WTC11 (cell line): Measurements from ENCODE around the gene HOXC4.

Experiments used
- CBFB ChIP-seq: sonication (generic); formaldehyde crosslinking; IDR thresholded peaks from 2 replicates; pipeline ENCODE4 v1.8.1; 2022; ENCODE audit warnings: mild to moderate bottlenecking, low read depth, missing genetic modification reagents
- ETV6 ChIP-seq: sonication (generic); formaldehyde crosslinking; IDR thresholded peaks from 2 replicates; pipeline ENCODE4 v1.8.1; 2022; ENCODE audit warnings: mild to moderate bottlenecking, missing genetic modification reagents
- NR2C2 ChIP-seq: sonication (generic); formaldehyde crosslinking; IDR thresholded peaks from 2 replicates; pipeline ENCODE4 v1.8.0; 2022; ENCODE audit warnings: mild to moderate bottlenecking, missing genetic modification reagents
- TEAD4 ChIP-seq: sonication (generic); formaldehyde crosslinking; IDR thresholded peaks from 2 replicates; pipeline ENCODE4 v1.8.0; 2022; ENCODE audit warnings: mild to moderate bottlenecking, missing genetic modification reagents
- ZNF263 ChIP-seq: sonication (generic); formaldehyde crosslinking; IDR thresholded peaks from 2 replicates; pipeline ENCODE4 v1.8.1; 2022; ENCODE audit warnings: low read depth, mild to moderate bottlenecking, moderate library complexity, missing genetic modification reagents
- ZNF396 ChIP-seq: fragments of 250-450 bp; sonication (Bioruptor Pico); IDR thresholded peaks from 2 replicates; pipeline ENCODE4 v1.8.0; 2021; ENCODE audit warnings: mild to moderate bottlenecking, moderate library complexity, borderline replicate concordance
- TF ChIP-seq, protein P1 (sequence below): fragments of 200-600 bp; IDR thresholded peaks from 2 replicates; pipeline ENCODE4 v1.8.0; 2022; ENCODE audit warnings: antibody characterized with exemption
- TF ChIP-seq, protein P2 (sequence below): sonication (generic); formaldehyde crosslinking; IDR thresholded peaks from 2 replicates; pipeline ENCODE4 v1.8.1; 2023; ENCODE audit warnings: mild to moderate bottlenecking, missing genetic modification reagents

DNA sequence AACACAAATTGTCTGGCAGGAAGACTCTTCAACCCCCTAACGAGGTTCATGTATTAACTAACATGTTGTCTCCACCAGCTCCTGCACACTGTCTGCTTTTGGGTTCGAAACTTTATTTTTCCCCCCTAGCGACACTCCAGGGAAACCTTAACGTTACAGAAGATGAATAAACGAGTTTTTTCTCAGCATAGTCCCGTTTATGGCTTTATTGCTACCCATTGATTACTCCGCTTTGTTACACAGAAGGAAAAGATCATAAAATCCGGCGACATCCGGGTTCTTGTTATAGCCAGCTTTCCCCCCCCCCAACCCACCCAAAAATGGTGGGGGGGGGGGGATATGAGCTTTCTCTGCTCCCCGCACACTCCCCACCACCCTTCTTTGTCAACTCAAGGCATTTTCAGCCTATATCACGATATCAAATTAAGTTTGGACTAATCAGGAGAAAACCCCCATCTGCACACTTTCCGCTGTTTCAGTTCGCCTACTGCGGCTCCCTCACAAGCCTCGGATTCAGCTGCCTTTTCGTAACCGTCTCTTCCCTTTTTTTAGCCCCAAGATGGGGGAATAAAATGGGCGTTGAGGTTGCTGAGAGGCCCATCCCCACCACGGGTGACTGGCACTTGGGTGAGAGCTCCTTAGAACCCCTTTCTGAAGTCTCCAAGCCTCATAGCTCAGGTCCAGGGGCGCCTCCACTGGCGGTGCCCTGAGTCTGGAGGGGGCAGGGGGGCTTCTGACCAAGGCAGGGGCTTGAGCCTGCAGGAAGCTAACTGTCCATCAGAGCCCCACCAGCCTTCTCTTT lies 26.8 kb upstream of the HOXC4 start:
- TF ChIP-seq CBFB (no peak), ZNF263 (CRISPR knock-in tag) (no peak), ZNF396 (no peak), TEAD4 (CRISPR knock-in tag) (no peak), ETV6 (CRISPR knock-in tag) (no peak), NR2C2 (CRISPR knock-in tag) (no peak)
- TF ChIP-seq, protein P1, sequence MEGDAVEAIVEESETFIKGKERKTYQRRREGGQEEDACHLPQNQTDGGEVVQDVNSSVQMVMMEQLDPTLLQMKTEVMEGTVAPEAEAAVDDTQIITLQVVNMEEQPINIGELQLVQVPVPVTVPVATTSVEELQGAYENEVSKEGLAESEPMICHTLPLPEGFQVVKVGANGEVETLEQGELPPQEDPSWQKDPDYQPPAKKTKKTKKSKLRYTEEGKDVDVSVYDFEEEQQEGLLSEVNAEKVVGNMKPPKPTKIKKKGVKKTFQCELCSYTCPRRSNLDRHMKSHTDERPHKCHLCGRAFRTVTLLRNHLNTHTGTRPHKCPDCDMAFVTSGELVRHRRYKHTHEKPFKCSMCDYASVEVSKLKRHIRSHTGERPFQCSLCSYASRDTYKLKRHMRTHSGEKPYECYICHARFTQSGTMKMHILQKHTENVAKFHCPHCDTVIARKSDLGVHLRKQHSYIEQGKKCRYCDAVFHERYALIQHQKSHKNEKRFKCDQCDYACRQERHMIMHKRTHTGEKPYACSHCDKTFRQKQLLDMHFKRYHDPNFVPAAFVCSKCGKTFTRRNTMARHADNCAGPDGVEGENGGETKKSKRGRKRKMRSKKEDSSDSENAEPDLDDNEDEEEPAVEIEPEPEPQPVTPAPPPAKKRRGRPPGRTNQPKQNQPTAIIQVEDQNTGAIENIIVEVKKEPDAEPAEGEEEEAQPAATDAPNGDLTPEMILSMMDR, result no peak
- TF ChIP-seq, protein P2, sequence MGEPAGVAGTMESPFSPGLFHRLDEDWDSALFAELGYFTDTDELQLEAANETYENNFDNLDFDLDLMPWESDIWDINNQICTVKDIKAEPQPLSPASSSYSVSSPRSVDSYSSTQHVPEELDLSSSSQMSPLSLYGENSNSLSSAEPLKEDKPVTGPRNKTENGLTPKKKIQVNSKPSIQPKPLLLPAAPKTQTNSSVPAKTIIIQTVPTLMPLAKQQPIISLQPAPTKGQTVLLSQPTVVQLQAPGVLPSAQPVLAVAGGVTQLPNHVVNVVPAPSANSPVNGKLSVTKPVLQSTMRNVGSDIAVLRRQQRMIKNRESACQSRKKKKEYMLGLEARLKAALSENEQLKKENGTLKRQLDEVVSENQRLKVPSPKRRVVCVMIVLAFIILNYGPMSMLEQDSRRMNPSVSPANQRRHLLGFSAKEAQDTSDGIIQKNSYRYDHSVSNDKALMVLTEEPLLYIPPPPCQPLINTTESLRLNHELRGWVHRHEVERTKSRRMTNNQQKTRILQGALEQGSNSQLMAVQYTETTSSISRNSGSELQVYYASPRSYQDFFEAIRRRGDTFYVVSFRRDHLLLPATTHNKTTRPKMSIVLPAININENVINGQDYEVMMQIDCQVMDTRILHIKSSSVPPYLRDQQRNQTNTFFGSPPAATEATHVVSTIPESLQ (CRISPR knock-in tag), result no peak
